HS-5 (cell line): ENCODE data around the gene NEMF.
A peak's percentile ranks its signal among the peaks of the same experiment; 100 is the strongest.
"Not testable (repeated sequence)": the region's sequence is repeated elsewhere in the genome, so short reads cannot be mapped to it uniquely, and the experiment has no call there.

Experiments
- DNase-seq: peaks from one replicate; pipeline ENCODE4 v3.0.0-alpha.2; 2012; ENCODE audit warnings: low read depth

NEMF gene

DNA sequence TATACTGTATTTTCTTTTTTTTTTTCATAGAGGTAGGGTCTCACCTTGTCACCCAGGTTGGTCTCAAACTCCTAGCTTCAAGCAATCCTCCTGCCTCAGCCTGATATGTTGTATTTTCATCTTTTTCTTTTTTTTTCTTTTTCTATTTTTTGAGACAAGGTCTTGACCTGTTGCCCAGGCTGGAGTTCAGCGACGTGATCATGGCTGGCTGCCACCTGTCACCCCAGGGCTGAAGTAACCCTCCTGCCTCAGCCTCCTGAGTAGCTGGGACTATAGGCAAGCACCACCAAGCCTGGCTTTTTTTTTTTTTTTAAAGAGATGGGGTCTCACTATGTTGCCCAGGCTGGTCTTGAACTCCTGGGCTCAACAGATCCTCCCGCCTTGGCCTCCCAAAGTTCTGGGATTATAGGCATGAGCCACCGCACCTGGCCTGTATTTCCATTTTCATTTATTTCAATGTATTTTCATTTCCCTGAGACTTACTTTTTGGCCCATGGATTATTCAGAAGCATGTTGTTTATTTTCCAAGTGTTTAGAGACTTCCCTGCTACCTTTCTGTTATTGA is 24.1 kb upstream of the NEMF start:
- DNase-seq = no peak

- DNase-seq = no peak
Measured at GRCh38 chr14:49875640-49876198, 23.1 kb upstream of the NEMF start.

- not testable (repeated sequence) for DNase-seq
Measured at GRCh38 chr14:49873548-49873947, 21.0 kb upstream of the NEMF start.

DNA sequence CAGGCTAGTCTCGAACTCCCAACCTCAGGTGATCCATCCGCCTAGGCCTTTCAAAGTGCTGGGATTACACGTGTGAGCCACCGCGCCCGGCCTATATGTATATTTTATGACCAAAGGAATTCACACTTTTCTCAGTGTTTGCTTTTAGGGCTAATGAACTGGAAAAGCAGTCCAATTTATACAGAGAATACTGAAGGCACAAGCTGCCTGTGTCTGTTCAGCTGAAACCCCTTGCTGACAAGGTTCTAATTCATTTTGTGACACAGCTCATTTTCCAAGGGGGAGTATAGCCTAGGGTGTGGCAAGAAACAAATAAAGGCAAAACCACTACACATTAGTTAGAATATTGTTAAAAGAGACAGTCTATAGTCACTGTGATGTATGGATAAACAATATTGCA is 18.3 kb upstream of the NEMF start:
- no peak for DNase-seq

- DNase-seq = no peak
Measured at GRCh38 chr14:49868720-49869114, 16.1 kb upstream of the NEMF start.

- DNase-seq = peak; percentile 73
Measured at GRCh38 chr14:49867831-49868719, 15.5 kb upstream of the NEMF start.

GRCh38 chr14:49865431-49865859 is 12.9 kb upstream of the NEMF start:
- DNase-seq = no peak

DNA sequence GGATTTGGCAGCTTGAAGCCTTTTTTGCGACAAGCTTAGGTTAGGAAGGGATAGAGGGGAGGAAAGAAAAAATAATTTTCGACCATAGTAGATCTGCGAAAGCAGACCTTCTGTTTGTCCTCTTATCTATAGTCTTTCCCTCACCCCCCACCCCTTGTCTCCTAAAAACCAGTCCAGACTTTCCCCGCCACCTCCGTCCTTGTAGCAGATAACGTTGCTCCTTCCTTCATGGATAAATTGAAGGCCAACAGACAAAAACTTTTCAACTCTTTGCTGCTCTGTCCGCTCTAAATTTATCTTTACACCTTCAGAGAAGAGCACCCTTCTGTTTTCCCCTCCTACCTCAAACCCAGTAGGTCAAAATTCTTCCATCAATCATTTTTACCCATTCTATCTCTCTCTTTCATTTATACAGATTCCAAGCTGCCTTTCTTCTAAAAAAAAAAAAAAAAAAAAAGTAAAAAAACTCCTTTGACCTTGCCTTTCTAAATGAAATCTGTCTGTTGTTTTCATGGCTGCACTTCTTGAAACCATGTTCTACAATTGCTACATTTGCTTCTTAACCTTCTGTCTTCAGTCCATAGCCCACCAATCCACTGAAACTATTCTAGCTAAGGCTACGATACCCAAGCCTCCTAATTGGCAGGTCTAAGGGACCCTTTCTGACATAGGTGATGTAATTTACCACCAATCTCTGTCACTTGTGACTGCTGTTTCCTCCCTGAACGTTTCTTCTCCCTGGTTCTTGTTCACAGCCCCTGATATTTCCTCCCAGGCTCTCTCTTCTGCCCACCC is 11.1 kb upstream of the NEMF start:
- no peak for DNase-seq

- DNase-seq = peak; percentile 75
Measured at GRCh38 chr14:49862089-49862673, 9.6 kb upstream of the NEMF start.

DNA sequence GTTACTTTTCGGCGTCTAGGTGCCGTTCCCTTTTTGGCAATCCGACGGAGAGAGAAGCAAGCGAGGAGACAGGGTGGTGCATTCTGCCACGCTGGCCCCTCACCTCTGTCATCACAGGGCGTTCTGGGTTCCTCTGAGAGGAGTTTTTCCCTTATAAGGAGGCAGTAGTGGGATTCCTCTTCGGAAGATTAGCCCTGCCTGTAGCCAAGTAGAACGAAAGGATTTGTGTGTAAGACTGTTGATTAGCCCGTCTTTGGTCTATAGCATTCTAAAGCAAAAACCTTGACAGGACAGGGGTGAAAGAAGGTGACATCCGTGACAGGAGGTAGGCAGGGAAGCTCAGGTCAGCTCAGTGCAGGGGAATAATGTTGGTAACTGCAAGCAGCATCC is 9.1 kb upstream of the NEMF start:
- DNase-seq = peak; percentile 58

GRCh38 chr14:49860988-49861698 is 8.6 kb upstream of the NEMF start:
- no peak for DNase-seq

DNA sequence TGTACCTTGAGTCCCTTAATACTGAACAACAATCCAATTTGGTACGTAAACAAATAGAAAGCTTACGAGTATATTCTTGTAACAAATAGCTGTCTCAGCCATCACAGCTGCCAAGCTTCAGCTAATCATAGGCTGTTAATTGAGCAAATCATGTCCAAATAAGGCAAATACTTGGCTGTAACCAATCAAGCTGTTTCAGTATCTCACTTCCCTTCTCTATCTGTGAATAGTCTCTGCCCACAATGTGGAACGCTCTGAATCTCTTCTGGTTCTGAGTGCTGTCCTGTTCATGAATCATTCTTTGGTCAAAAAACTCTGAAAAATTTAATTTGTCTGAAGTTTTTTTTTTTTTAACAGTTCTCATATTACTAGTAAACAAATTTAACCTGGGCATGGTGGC is 5.8 kb upstream of the NEMF start:
- no peak for DNase-seq

GRCh38 chr14:49857427-49858003 is 4.9 kb upstream of the NEMF start:
- DNase-seq = no peak

- DNase-seq = no peak
Measured at GRCh38 chr14:49853572-49854375, 1.2 kb upstream of the NEMF start.

DNA sequence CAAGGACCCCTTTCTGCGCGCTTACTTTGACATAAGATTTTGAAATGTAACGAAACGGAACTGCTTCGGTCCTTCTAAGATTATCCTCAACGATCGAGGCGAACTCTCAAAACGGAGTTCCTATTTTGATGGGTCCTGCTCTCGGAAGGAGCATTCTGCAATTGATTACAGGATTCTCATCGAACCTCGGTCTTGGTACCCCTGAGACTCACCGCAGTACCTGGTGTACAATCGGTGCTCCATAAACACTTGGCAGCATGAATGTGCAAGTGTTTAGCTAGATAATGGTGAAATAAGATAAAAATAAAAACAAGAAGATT is 530 bp upstream of the NEMF start:
- DNase-seq = no peak

- DNase-seq = no peak
Measured at GRCh38 chr14:49851813-49852212, 775 bp downstream of the NEMF start.

DNA sequence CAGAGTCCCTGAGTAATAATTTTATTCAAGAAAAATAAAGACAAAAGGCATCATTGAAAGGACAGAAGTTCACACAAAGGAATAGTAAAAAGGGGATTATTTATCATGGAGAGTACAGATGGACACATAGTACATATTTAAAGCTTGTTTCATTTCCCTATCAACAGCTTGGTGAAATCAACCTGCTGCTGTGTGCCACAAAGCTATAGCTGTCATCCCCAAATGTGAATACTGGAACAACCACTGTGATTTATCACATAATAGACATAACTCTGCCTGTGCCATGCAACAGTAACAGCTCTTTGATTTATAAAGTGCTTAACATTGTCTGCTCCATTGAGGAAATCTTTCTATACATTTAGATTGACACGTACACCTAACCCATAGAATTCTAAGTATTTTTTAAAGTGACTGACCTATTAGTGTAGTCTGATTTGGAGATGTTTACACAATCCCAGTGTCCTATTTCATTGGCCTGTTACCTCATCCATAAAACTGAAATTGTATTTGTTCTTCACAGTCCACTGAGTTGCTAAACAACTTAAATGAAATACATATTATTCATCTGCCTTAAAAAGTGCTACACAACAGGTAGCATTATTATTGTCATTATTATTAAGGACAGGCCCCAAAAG is 3.3 kb downstream of the NEMF start:
- no peak for DNase-seq

DNA sequence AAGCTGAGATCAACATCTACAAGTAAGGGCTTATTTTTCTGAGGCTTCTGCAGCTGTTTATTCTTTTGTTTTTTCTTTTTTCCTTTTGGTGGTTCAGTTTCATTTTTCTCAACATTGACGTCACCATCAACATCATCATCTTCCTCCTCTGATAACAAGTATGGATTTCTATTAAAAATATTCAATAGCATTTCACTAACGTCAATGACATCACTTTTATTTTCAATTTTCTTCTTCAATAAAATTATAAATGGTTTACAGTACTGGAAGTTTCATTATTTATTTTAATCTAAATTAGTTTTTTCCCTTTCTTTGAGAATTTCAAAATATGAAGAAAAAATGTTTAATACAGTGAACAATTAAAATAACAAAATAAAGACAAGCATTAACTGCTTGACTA is 23.9 kb downstream of the NEMF start:
- no peak for DNase-seq

GRCh38 chr14:49820176-49820575 is 32.4 kb downstream of the NEMF start:
- no peak for DNase-seq

DNA sequence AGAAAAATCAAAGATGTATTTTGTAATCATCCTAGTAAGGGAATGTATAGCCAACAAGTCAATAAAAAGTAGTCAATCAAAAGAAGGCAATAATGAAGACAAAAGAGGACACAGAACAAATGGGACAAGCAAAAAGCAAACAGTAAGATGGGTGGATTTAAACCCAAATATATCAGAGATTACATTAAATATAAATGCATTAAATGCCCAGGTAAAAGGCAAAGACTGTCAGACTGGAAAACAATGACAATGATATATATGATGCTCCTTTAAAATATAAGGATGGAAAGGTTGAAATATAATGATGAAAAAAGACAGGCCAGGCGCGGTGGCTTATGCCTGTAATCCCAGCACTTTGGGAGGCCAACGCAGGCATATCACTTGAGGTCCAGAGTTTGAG is 35.7 kb downstream of the NEMF start:
- DNase-seq = no peak
